IMR-90 (cell line): ENCODE data around the gene SMIM22. TPM values are rescaled to one million over a fixed set of nuclear protein-coding genes. Genes with fewer than 3 reads are reported as not detected.

ENCODE experiments used
- ATAC-seq: fragments of 200-7000 bp; cut with Tn5 transposase; 2 replicates; pipeline ENCODE4 v1.9.1; 2020; ENCODE audit warnings: low read depth, mild to moderate bottlenecking, moderate library complexity
- BruUV-seq: library from RNA; stranded (reverse); fragments of 400-500 nt; replicated peaks from 2 replicates; lab custom pipeline; 2021; lab: Mats Ljungman, UMichigan
- CTCF ChIA-PET: fragments of 300-600 bp; formaldehyde crosslinking; extraction: SDS; loops from one replicate; lab custom pipeline; 2021; ENCODE audit warnings: antibody characterized with exemption; lab: Yijun Ruan, JAX
- POLR2A ChIA-PET: fragments of 300-600 bp; sonication (Branson Sonifier 250); formaldehyde crosslinking; loops from one replicate; lab custom pipeline; 2022; ENCODE audit warnings: antibody characterized with exemption; ENCODE audit not compliant: unreplicated experiment; lab: Charles Lee
- DNase-seq: peaks from one replicate; pipeline ENCODE4 v3.0.0; 2013
- H2AFZ ChIP-seq: replicated peaks from 2 replicates; pipeline ENCODE3; 2013; ENCODE audit warnings: low read length, mild to moderate bottlenecking; ENCODE audit not compliant: poor library complexity
- H2AK5ac ChIP-seq: 2 replicates; pipeline ENCODE4 v1.6.1; 2013; ENCODE audit warnings: low read depth, low read length, inconsistent platforms
- H2AK9ac ChIP-seq: replicated peaks from 2 replicates; pipeline ENCODE3; 2013; ENCODE audit warnings: mild to moderate bottlenecking, low read depth, low read length, moderate library complexity; ENCODE audit not compliant: poor library complexity
- H2BK120ac ChIP-seq: 2 replicates; pipeline ENCODE4 v1.6.1; 2013; ENCODE audit warnings: low read depth, low read length, inconsistent platforms
- H2BK15ac ChIP-seq: 3 replicates; pipeline ENCODE4 v1.6.1; 2013; ENCODE audit warnings: low read depth, low read length, inconsistent platforms
- H2BK20ac ChIP-seq: 2 replicates; pipeline ENCODE4 v1.6.1; 2013; ENCODE audit warnings: low read depth, mild to moderate bottlenecking, inconsistent platforms, low read length, moderate library complexity
- H2BK5ac ChIP-seq: 2 replicates; pipeline ENCODE4 v1.6.1; 2013; ENCODE audit warnings: mild to moderate bottlenecking, low read depth, low read length, inconsistent platforms; ENCODE audit not compliant: poor library complexity, severe bottlenecking
- H3K14ac ChIP-seq: replicated peaks from 2 replicates; pipeline ENCODE4 v1.6.1; 2013; ENCODE audit warnings: low read depth, low read length, inconsistent platforms
- H3K18ac ChIP-seq: 2 replicates; pipeline ENCODE4 v1.6.1; 2013; ENCODE audit warnings: low read depth, low read length, control low read depth
- H3K23ac ChIP-seq: 2 replicates; pipeline ENCODE4 v1.6.1; 2013; ENCODE audit warnings: low read depth, low read length, inconsistent platforms
- H3K27ac ChIP-seq: 2 replicates; pipeline ENCODE4 v1.5.1; 2013; ENCODE audit warnings: mild to moderate bottlenecking, control low read depth, low read length; ENCODE audit not compliant: insufficient read depth
- H3K27me3 ChIP-seq: 2 replicates; pipeline ENCODE4 v1.6.1; 2013; ENCODE audit warnings: low read length; ENCODE audit not compliant: control insufficient read depth, insufficient read depth
- H3K36me3 ChIP-seq: 2 replicates; pipeline ENCODE4 v1.6.1; 2013; ENCODE audit warnings: low read length, mixed read lengths; ENCODE audit not compliant: control insufficient read depth, insufficient read depth
- H3K4ac ChIP-seq: 2 replicates; pipeline ENCODE4 v1.6.1; 2013; ENCODE audit warnings: low read depth, low read length, inconsistent platforms
- H3K4me1 ChIP-seq: 2 replicates; pipeline ENCODE4 v1.6.1; 2013; ENCODE audit warnings: low read length, mixed read lengths; ENCODE audit not compliant: control insufficient read depth, insufficient read depth
- H3K4me2 ChIP-seq: 2 replicates; pipeline ENCODE4 v1.6.1; 2013; ENCODE audit warnings: low read depth, mild to moderate bottlenecking, control low read depth, low read length, moderate library complexity
- H3K4me3 ChIP-seq: 2 replicates; pipeline ENCODE4 v1.5.1; 2013; ENCODE audit warnings: low read depth, mild to moderate bottlenecking, control low read depth, low read length, moderate library complexity; ENCODE audit not compliant: insufficient read depth
- H3K56ac ChIP-seq: 2 replicates; pipeline ENCODE4 v1.6.1; 2013; ENCODE audit warnings: low read length, inconsistent platforms; ENCODE audit not compliant: insufficient read depth; ENCODE audit errors: extremely low read depth
- H3K79me1 ChIP-seq, 2 experiments: 2 replicates each; pipeline ENCODE4 v1.6.1; 2013; ENCODE audit warnings: low read length in 2 of 2, inconsistent platforms in 1 of 2, low read depth in 1 of 2
- H3K9ac ChIP-seq: 2 replicates; pipeline ENCODE4 v1.6.1; 2013; ENCODE audit warnings: low read depth, low read length, control low read depth
- H3K9me1 ChIP-seq: 2 replicates; pipeline ENCODE4 v1.6.1; 2013; ENCODE audit warnings: low read length, inconsistent platforms; ENCODE audit not compliant: insufficient read depth
- H3K9me3 ChIP-seq: 2 replicates; pipeline ENCODE4 v1.6.1; 2013; ENCODE audit warnings: low read length; ENCODE audit not compliant: control insufficient read depth, insufficient read depth
- H4K20me1 ChIP-seq: 2 replicates; pipeline ENCODE4 v1.6.1; 2013; ENCODE audit warnings: low read length, inconsistent platforms; ENCODE audit not compliant: insufficient read depth
- H4K5ac ChIP-seq: 2 replicates; pipeline ENCODE4 v1.6.1; 2013; ENCODE audit warnings: mild to moderate bottlenecking, low read depth, low read length, control low read depth
- H4K8ac ChIP-seq, 2 experiments: 2 replicates each; pipeline ENCODE4 v1.6.1; 2013; ENCODE audit warnings: low read depth in 2 of 2, low read length in 2 of 2, control low read depth in 1 of 2, inconsistent platforms in 1 of 2
- H4K91ac ChIP-seq: 2 replicates; pipeline ENCODE4 v1.6.1; 2013; ENCODE audit warnings: low read depth, low read length, inconsistent platforms; ENCODE audit not compliant: insufficient read depth
- CHD1 ChIP-seq: IDR thresholded peaks from 2 replicates; pipeline ENCODE4 v1.6.1; 2012; ENCODE audit warnings: low read depth, low read length, improper control_type of control experiment
- FOS ChIP-seq: fragments of 150-350 bp; IDR thresholded peaks from 2 replicates; pipeline ENCODE4 v1.6.1; 2016; ENCODE audit warnings: low read depth, low read length
- MAFK ChIP-seq: IDR thresholded peaks from 2 replicates; pipeline ENCODE4 v1.6.1; 2012; ENCODE audit warnings: low read depth, low read length, improper control_type of control experiment
- MXI1 ChIP-seq: IDR thresholded peaks from 2 replicates; pipeline ENCODE4 v1.6.1; 2012; ENCODE audit warnings: low read depth, mild to moderate bottlenecking, low read length, moderate library complexity, borderline replicate concordance
- NFE2L2 ChIP-seq: fragments of 150-350 bp; IDR thresholded peaks from 2 replicates; pipeline ENCODE4 v1.6.1; 2016; ENCODE audit warnings: low read depth, mild to moderate bottlenecking, low read length
- POLR2A ChIP-seq: IDR thresholded peaks from 2 replicates; pipeline ENCODE4 v1.6.1; 2012; ENCODE audit warnings: mild to moderate bottlenecking, low read depth, low read length
- RAD21 ChIP-seq: IDR thresholded peaks from 2 replicates; pipeline ENCODE4 v1.6.1; 2012; ENCODE audit warnings: low read length, improper control_type of control experiment
- RFX5 ChIP-seq: IDR thresholded peaks from 2 replicates; pipeline ENCODE4 v1.8.0; 2012; ENCODE audit warnings: low read depth, mild to moderate bottlenecking, low read length, moderate library complexity
- SMC3 ChIP-seq: fragments of 150-350 bp; IDR thresholded peaks from 2 replicates; pipeline ENCODE4 v1.6.1; 2016; ENCODE audit warnings: low read depth, mild to moderate bottlenecking, antibody characterized with exemption, low read length, moderate library complexity
- WGBS, 2 experiments: methylation state at CpG; one replicate each; pipeline versions ENCODE4 v1.1.5 to v1.1.7; 2013; ENCODE audit warnings: missing lambda C conversion rate in 2 of 2; ENCODE audit not compliant: insufficient read length in 1 of 2; ENCODE audit errors: extremely low coverage in 2 of 2; 5-methylcytosine and 5-hydroxymethylcytosine counted together
- dilution Hi-C: fragments of 300-500 bp; cut with HindIII; formaldehyde crosslinking; loops from one replicate; pipeline ENCODE4 v1.14.3; 2018; ENCODE audit warnings: low sequenced_read_pairs; ENCODE audit not compliant: unreplicated experiment
- in situ Hi-C: fragments of 300-500 bp; cut with MboI; formaldehyde crosslinking; loops from 3 replicates; pipeline ENCODE4 v1.14.3; 2019; ENCODE audit warnings: low sequenced_read_pairs, inconsistent platforms, mixed read lengths
- intact Hi-C: fragments of 100-400 bp; cut with micrococcal nuclease; formaldehyde crosslinking; loops from 2 replicates; pipeline ENCODE4 v1.10.0; 2022
- polyA plus RNA-seq, 3 experiments: library from polyadenylated mRNA; depleted of rRNA; stranded (reverse); fragments of >200 nt; gene quantifications; 2 replicates each; pipeline ENCODE4 v1.2.3, GENCODE V29; 2012; ENCODE audit warnings: low replicate concordance in 1 of 3
- total RNA-seq: library from RNA; depleted of rRNA; stranded (reverse); fragments of >200 nt; gene quantifications from 2 replicates; pipeline ENCODE4 v1.2.3, GENCODE V29; 2012
- TF ChIP-seq, protein P1 (sequence below): fragments of 150-350 bp; IDR thresholded peaks from 2 replicates; pipeline ENCODE4 v1.6.1; 2016; ENCODE audit warnings: low read depth, mild to moderate bottlenecking, low read length, moderate library complexity, borderline replicate concordance

SMIM22 gene
- total and polyA plus RNA-seq, 2 of the 4 experiments (the other 2 are of a cell fraction) = not detected

- dilution Hi-C loops = no loop called here
- Histone ChIP-seq H3K36me3 (no peaks in the 10 kb centered on the region), H2BK20ac (no peak overlapping the region), H3K9me1 (0 out of 2 replicates have a peak, but pooled peaks cover 3% of the 10 kb centered on the region), H2AFZ (no peak overlapping the region), H3K4me3 (no peak overlapping the region), H3K27me3 (no peaks in the 10 kb centered on the region; the same call in 1 of the 2 replicates), H2AK5ac (no peak overlapping the region), H3K56ac (no peak overlapping the region), H3K18ac (no peak overlapping the region), H2BK5ac (no peak overlapping the region), H2BK120ac (no peak overlapping the region), H2AK9ac (no peak overlapping the region), H2BK15ac (no peak overlapping the region), H3K14ac (no peak overlapping the region), H3K4me1 (no peaks in the 10 kb centered on the region), H4K91ac (no peak overlapping the region), H3K79me1 (no peaks in the 10 kb centered on the region), H3K23ac (no peak overlapping the region), H3K4me2 (no peak overlapping the region), H4K5ac (no peak overlapping the region), H3K9ac (no peak overlapping the region), H3K27ac (no peak overlapping the region), H4K20me1 (no peaks in the 10 kb centered on the region), H4K8ac (no peak overlapping the region), H3K9me3 (no peaks in the 10 kb centered on the region), H3K4ac (no peak overlapping the region)
- ChIA-PET POLR2A (no interaction called here), CTCF (no interaction called here)
- TF ChIP-seq RFX5 (no peak), SMC3 (no peak), FOS (no peak), CHD1 (no peak), MAFK (no peak), NFE2L2 (no peak), RAD21 (no peak), MXI1 (no peak), POLR2A (no peak)
- TF ChIP-seq, protein P1, sequence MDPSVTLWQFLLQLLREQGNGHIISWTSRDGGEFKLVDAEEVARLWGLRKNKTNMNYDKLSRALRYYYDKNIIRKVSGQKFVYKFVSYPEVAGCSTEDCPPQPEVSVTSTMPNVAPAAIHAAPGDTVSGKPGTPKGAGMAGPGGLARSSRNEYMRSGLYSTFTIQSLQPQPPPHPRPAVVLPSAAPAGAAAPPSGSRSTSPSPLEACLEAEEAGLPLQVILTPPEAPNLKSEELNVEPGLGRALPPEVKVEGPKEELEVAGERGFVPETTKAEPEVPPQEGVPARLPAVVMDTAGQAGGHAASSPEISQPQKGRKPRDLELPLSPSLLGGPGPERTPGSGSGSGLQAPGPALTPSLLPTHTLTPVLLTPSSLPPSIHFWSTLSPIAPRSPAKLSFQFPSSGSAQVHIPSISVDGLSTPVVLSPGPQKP = no peak
- DNase-seq (no peak), ATAC-seq (no peak)
- WGBS, 2 experiments = 90% methylated on average over 2 of the region's 13 CpGs; no CpG with 5 or more reads in 1 of the 2 experiments
- no TSS peak for BruUV-seq
- in situ Hi-C loops = no loop called here
- intact Hi-C loops = no loop called here
These were observed 2.1 kb upstream of the SMIM22 start for GRCh38 chr16:4792951-4793513.
